ENCODE results near the gene HP1BP3.
"Not testable (repeated sequence)": the region's sequence is repeated elsewhere in the genome, so short reads cannot be mapped to it uniquely, and the experiment has no call there.

The HP1BP3 gene

GRCh38 chr1:20727746-20728316 is 59.3 kb downstream of the HP1BP3 start:
- no peak for DNase-seq (ENCODE audit: low read depth)

GRCh38 chr1:20726932-20727745 is 60.0 kb downstream of the HP1BP3 start:
- no peak for DNase-seq (ENCODE audit: low read depth)

- no peak for DNase-seq (ENCODE audit: low read depth)
Observed at GRCh38 chr1:20726118-20726911, 60.8 kb downstream of the HP1BP3 start.

GRCh38 chr1:20725189-20726117 is 61.7 kb downstream of the HP1BP3 start:
- DNase-seq (ENCODE audit: low read depth) = no peak

GRCh38 chr1:20724364-20725188 is 62.5 kb downstream of the HP1BP3 start:
- DNase-seq (ENCODE audit: low read depth) = no peak

GRCh38 chr1:20723537-20724363 is 63.4 kb downstream of the HP1BP3 start:
- DNase-seq (ENCODE audit: low read depth) = no peak

- no peak for DNase-seq (ENCODE audit: low read depth)
Observed at GRCh38 chr1:20723159-20723536, 64.0 kb downstream of the HP1BP3 start.

- DNase-seq (ENCODE audit: low read depth) = no peak
Observed at GRCh38 chr1:20721117-20722061, 65.7 kb downstream of the HP1BP3 start.

- DNase-seq (ENCODE audit: low read depth) = no peak
Observed at GRCh38 chr1:20720631-20721091, 66.4 kb downstream of the HP1BP3 start.

- no peak for DNase-seq (ENCODE audit: low read depth)
Observed at GRCh38 chr1:20719871-20720620, 67.1 kb downstream of the HP1BP3 start.

GRCh38 chr1:20719261-20719660 is 67.8 kb downstream of the HP1BP3 start:
- DNase-seq (ENCODE audit: low read depth) = no peak

GRCh38 chr1:20718343-20718882 is 68.7 kb downstream of the HP1BP3 start:
- not testable (repeated sequence) for DNase-seq (ENCODE audit: low read depth)

GRCh38 chr1:20717452-20718342 is 69.4 kb downstream of the HP1BP3 start, which contains the start of gene KIF17:
KIF17 (minus strand) TSS chr1:20718007; CDS start chr1:20717706, 301 bp downstream.
- DNase-seq (ENCODE audit: low read depth) = no peak

- DNase-seq (ENCODE audit: low read depth) = no peak
Observed at GRCh38 chr1:20716232-20716631, 70.9 kb downstream of the HP1BP3 start.

GRCh38 chr1:20715406-20715805 is 71.7 kb downstream of the HP1BP3 start:
- DNase-seq (ENCODE audit: low read depth) = no peak

GRCh38 chr1:20713440-20713839 is 73.7 kb downstream of the HP1BP3 start:
- DNase-seq (ENCODE audit: low read depth) = no peak

- DNase-seq (ENCODE audit: low read depth) = no peak
Observed at GRCh38 chr1:20712215-20712577, 74.9 kb downstream of the HP1BP3 start.
